Adrenal gland (tissue), 12 donors: ENCODE results near the gene ZNF598. TPM values are rescaled to one million over a fixed set of nuclear protein-coding genes. Genes with fewer than 3 reads are reported as not detected.

Experiments used
- DNase-seq, 7 donors: peaks; one replicate each; pipeline ENCODE4 v3.0.0-alpha.2; 2019 to 2020
- H3K27ac ChIP-seq, 5 donors: fragments of 200-600 bp; sonication (generic) in 4 of 5; 1 replicate in 3 of 5; 2 replicates in 2 of 5; pipeline versions ENCODE4 v1.5.1 to v1.8.0; 2016 to 2020; ENCODE audit warnings: mild to moderate bottlenecking in 1 of 5
- H3K27me3 ChIP-seq: fragments of 200-600 bp; 2 replicates; pipeline ENCODE4 v1.8.0; 2021
- H3K36me3 ChIP-seq, 2 donors: fragments of 200-600 bp; replicated peaks in 1 of 2; 1 replicate in 1 of 2; 2 replicates in 1 of 2; pipeline versions ENCODE4 v1.5.1 to v1.8.0; 2018 to 2022
- H3K4me1 ChIP-seq, 2 donors: fragments of 200-600 bp; replicated peaks in 1 of 2; 1 replicate in 1 of 2; 2 replicates in 1 of 2; pipeline versions ENCODE4 v1.5.1 to v1.8.0; 2018 to 2021
- H3K4me3 ChIP-seq, 4 donors: fragments of 200-600 bp; sonication (generic) in 3 of 4; one replicate each; pipeline ENCODE4 v1.5.1; 2016 to 2018
- H3K9me3 ChIP-seq, 3 donors: fragments of 200-600 bp; sonication (generic) in 1 of 3; replicated peaks in 1 of 3; 1 replicate in 2 of 3; 2 replicates in 1 of 3; pipeline versions ENCODE4 v1.5.1 to v1.8.0; 2016 to 2021
- CTCF ChIP-seq, 6 experiments: fragments of 450-650 bp in 4 of 6; fragments of 200-600 bp in 2 of 6; sonication (generic) in 1 of 6; IDR thresholded peaks; 1 replicate in 5 of 6; 2 replicates in 1 of 6; pipeline versions ENCODE4 v1.5.1 to v1.8.0; 2016 to 2021; ENCODE audit warnings: antibody characterized with exemption in 6 of 6, mild to moderate bottlenecking in 2 of 6, moderate library complexity in 1 of 6
- POLR2A ChIP-seq, 2 donors: fragments of 450-650 bp; IDR thresholded peaks; one replicate each; pipeline ENCODE4 v1.6.1; 2017; ENCODE audit warnings: antibody characterized with exemption in 2 of 2, mild to moderate bottlenecking in 2 of 2, moderate library complexity in 1 of 2
- WGBS, 4 donors: extraction: QIAGEN DNeasy Blood & Tissue Kit in 2 of 4; methylation state at CpG; one replicate each; pipeline versions ENCODE4 v1.1.5 to v1.1.7; 2013 to 2017; 5-methylcytosine and 5-hydroxymethylcytosine counted together
- intact Hi-C, 2 donors: fragments of 100-400 bp; cut with DNase I; formaldehyde crosslinking; loops; one replicate each; pipeline versions ENCODE4 v1.14.1 to v1.15.0; 2022 to 2023
- polyA plus RNA-seq, 3 donors: library from polyadenylated mRNA; stranded (reverse); fragments of 200-250 nt in 2 of 3; fragments of 350-450 nt in 1 of 3; fragmentation: Illumina TruSeq in 1 of 3; extraction: RNeasy Lipid Tissue Mini Kit (QIAGEN cat#74804) in 1 of 3; gene quantifications; one replicate each; pipeline ENCODE4 v1.2.3, GENCODE V29; 2013 to 2014
- total RNA-seq, 9 donors: library from RNA; depleted of rRNA in 4 of 9; stranded (reverse); fragments of >200 nt in 4 of 9; fragments of 120-200 nt in 1 of 9; fragmentation: NEBNext Ultra II Directional in 1 of 9; extraction: Animal tissue kit (Norgen Biotek cat#: 25700) in 1 of 9; gene quantifications; one replicate each; pipeline versions ENCODE4 v1.1.0 to v1.2.4, GENCODE V29; 2013 to 2023
- donor health status: healthy with polysubstance abuse.
- donor health status: Bipolar disorder and iron deficiency.
- donor health status: DM: yes; HTN: yes; CAD: no.
- donor health status: DM: no; HTN: no; CAD: no.
- donor health status: DM: no; HTN: no; CAD: no.
- donor health status: DM: yes; HTN: yes; CAD: no.

Gene ZNF598
- total and polyA plus RNA-seq, 12 donors, result 4.7 to 51.5 (median 29.0) TPM

- intact Hi-C loops, result no loop called here
- Histone ChIP-seq H3K4me1 (peaks cover 6 to 18% of the 10 kb centered on the region in 2 donors), H3K9me3 (no peaks in the 10 kb centered on the region), H3K27me3 (no peaks in the 10 kb centered on the region), H3K27ac (peak overlapping the region in 1 of 5 donors; percentile 81), H3K36me3 (peaks cover 0 to 11% of the 10 kb centered on the region in 2 donors), H3K4me3 (peak overlapping the region in 1 of 4 donors; percentile 92)
- no peak for DNase-seq
- no peak for TF ChIP-seq CTCF (IDR thresholded peaks at IDR 0.05)
- TF ChIP-seq POLR2A (IDR thresholded peaks at IDR 0.05), result no peak
- WGBS, 4 donors, result 87 to 88% (median 87%) methylated on average over 17 to 21 of the region's 21 CpGs
Measured at GRCh38 chr16:2045965-2046892, 36.6 kb upstream of the ZNF598 start.

- DNase-seq, result no peak
- Histone ChIP-seq H3K9me3 (no peaks in the 10 kb centered on the region), H3K4me1 (peaks cover 6 to 27% of the 10 kb centered on the region in 2 donors), H3K27ac (no peak overlapping the region), H3K36me3 (no peaks in the 10 kb centered on the region), H3K4me3 (no peak overlapping the region), H3K27me3 (no peaks in the 10 kb centered on the region)
- TF ChIP-seq CTCF (IDR thresholded peaks at IDR 0.05), result no peak
- TF ChIP-seq POLR2A (IDR thresholded peaks at IDR 0.05), result no peak
- intact Hi-C loops, result no loop called here
- WGBS, 4 donors, result 88 to 93% (median 88%) methylated on average over 20 to 22 of the region's 22 CpGs; no CpG with 5 or more reads in 1 of the 4 donors
Measured at GRCh38 chr16:2044541-2044940, 34.9 kb upstream of the ZNF598 start.

GRCh38 chr16:2043667-2044451, 34.2 kb upstream of the ZNF598 start:
- TF ChIP-seq POLR2A (IDR thresholded peaks at IDR 0.05) (no peak), CTCF (IDR thresholded peaks at IDR 0.05) (no peak)
- intact Hi-C loops, result no loop called here
- H3K4me1 ChIP-seq, result peaks cover 6 to 33% of the 10 kb centered on the region in 2 donors
- no peaks in the 10 kb centered on the region for H3K9me3 ChIP-seq
- DNase-seq, result peak in 2 of 7 donors; percentile 46 to 68
- H3K27ac ChIP-seq, result no peak overlapping the region
- H3K4me3 ChIP-seq, result no peak overlapping the region
- H3K36me3 ChIP-seq, result no peaks in the 10 kb centered on the region
- 71 to 84% (median 76%) methylated on average over 12 to 26 of the region's 26 CpGs for WGBS, 4 donors
- no peaks in the 10 kb centered on the region for H3K27me3 ChIP-seq
